Measurements from ENCODE around the gene MAP3K10. TPM values are rescaled to one million over a fixed set of nuclear protein-coding genes. Genes with fewer than 3 reads are reported as not detected.

The MAP3K10 gene
- total RNA-seq, 3 donors from 2014 or later, result 6.1 to 13.5 (median 10.2) TPM

- H3K27ac ChIP-seq, result no peak overlapping the region
- intact Hi-C loops (cut with DNase I; ENCODE audit: low total_unique reads), result no loop called here
- no peak for DNase-seq (ENCODE audit: low spot score in 2 of 2)
- H3K4me3 ChIP-seq, result no peak overlapping the region
- H3K27me3 ChIP-seq, result no peaks in the 10 kb centered on the region
- H3K9me3 ChIP-seq, result no peaks in the 10 kb centered on the region
- TF ChIP-seq POLR2AphosphoS5 (IDR thresholded peaks at IDR 0.05) (no peak), POLR2A (IDR thresholded peaks at IDR 0.05) (no peak)
- TF ChIP-seq, protein P1, sequence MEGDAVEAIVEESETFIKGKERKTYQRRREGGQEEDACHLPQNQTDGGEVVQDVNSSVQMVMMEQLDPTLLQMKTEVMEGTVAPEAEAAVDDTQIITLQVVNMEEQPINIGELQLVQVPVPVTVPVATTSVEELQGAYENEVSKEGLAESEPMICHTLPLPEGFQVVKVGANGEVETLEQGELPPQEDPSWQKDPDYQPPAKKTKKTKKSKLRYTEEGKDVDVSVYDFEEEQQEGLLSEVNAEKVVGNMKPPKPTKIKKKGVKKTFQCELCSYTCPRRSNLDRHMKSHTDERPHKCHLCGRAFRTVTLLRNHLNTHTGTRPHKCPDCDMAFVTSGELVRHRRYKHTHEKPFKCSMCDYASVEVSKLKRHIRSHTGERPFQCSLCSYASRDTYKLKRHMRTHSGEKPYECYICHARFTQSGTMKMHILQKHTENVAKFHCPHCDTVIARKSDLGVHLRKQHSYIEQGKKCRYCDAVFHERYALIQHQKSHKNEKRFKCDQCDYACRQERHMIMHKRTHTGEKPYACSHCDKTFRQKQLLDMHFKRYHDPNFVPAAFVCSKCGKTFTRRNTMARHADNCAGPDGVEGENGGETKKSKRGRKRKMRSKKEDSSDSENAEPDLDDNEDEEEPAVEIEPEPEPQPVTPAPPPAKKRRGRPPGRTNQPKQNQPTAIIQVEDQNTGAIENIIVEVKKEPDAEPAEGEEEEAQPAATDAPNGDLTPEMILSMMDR (IDR thresholded peaks at IDR 0.05), result no peak
- no peaks in the 10 kb centered on the region for H3K36me3 ChIP-seq
- no peaks in the 10 kb centered on the region for H3K4me1 ChIP-seq
Measured at GRCh38 chr19:40232479-40232878, 41.3 kb downstream of the MAP3K10 start.

- H3K4me1 ChIP-seq, result no peaks in the 10 kb centered on the region
- TF ChIP-seq POLR2AphosphoS5 (IDR thresholded peaks at IDR 0.05), result no peak
- TF ChIP-seq POLR2A (IDR thresholded peaks at IDR 0.05), result no peak
- TF ChIP-seq, protein P1 (IDR thresholded peaks at IDR 0.05), result no peak
- no peak for DNase-seq (ENCODE audit: low spot score in 2 of 2)
- H3K36me3 ChIP-seq, result no peaks in the 10 kb centered on the region
- no peak overlapping the region for H3K27ac ChIP-seq
- no peaks in the 10 kb centered on the region for H3K27me3 ChIP-seq
- no peak overlapping the region for H3K4me3 ChIP-seq
- H3K9me3 ChIP-seq, result no peaks in the 10 kb centered on the region
- intact Hi-C loops (cut with DNase I; ENCODE audit: low total_unique reads), result no loop called here
Measured at GRCh38 chr19:40232949-40233810, 42.0 kb downstream of the MAP3K10 start.

GRCh38 chr19:40233811-40234389, 42.7 kb downstream of the MAP3K10 start:
- no peaks in the 10 kb centered on the region for H3K27me3 ChIP-seq
- no peak overlapping the region for H3K27ac ChIP-seq
- H3K4me3 ChIP-seq, result no peak overlapping the region
- no peaks in the 10 kb centered on the region for H3K36me3 ChIP-seq
- no peak for DNase-seq (ENCODE audit: low spot score in 2 of 2)
- H3K4me1 ChIP-seq, result no peaks in the 10 kb centered on the region
- TF ChIP-seq POLR2A (IDR thresholded peaks at IDR 0.05) (no peak), POLR2AphosphoS5 (IDR thresholded peaks at IDR 0.05) (no peak)
- TF ChIP-seq, protein P1 (IDR thresholded peaks at IDR 0.05), result no peak
- intact Hi-C loops (cut with DNase I; ENCODE audit: low total_unique reads), result no loop called here
- H3K9me3 ChIP-seq, result no peaks in the 10 kb centered on the region

DNA sequence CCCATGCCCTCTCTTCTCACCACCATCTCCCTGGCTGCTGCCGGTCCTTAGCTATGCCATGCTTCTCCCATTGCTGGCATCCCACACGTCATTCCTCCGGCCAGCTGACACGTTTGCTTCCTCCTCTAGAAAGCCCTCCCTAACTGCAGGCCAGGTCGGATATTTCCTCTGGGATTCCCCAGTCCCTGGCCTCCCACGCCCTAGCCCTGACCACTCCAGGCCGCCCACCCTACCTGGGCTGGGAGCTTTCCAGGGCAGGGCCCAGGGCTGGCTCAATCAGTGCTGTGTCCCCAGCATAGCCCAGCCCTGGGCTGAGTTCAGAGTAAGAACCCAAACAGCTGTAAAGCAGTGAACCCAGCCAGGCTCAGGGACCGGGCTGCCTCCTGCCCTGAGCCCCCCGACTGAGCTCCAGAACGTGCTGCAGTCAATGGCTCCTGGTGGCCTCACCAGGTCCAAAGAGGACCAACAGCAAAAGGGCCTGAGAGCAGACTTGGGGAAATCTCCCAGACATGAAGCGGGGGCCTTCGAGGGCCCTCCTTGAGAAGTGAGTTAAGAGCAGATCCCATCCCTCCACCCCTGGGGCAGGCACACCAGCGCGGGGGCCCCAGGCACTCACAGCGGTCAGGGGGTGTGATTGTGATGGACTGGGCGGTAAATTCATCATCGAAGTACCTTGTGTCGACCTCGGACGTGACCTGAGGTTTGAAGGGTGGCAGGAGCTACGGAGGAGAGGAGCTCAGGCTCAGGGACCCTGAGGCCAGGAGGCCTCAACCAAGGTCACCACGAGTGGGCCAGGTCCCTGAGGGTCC, 43.4 kb downstream of the MAP3K10 start:
- TF ChIP-seq POLR2A (IDR thresholded peaks at IDR 0.05) (no peak), POLR2AphosphoS5 (IDR thresholded peaks at IDR 0.05) (no peak)
- TF ChIP-seq, protein P1 (IDR thresholded peaks at IDR 0.05), result no peak
- Histone ChIP-seq H3K9me3 (no peaks in the 10 kb centered on the region), H3K4me1 (no peaks in the 10 kb centered on the region), H3K36me3 (no peaks in the 10 kb centered on the region), H3K27ac (no peak overlapping the region), H3K4me3 (no peak overlapping the region), H3K27me3 (no peaks in the 10 kb centered on the region)
- DNase-seq (ENCODE audit: low spot score in 2 of 2), result no peak
- intact Hi-C loops (cut with DNase I; ENCODE audit: low total_unique reads), result no loop called here

All from breast epithelium (tissue), 4 donors.